HG03045 (cell line): ENCODE results near the gene MAGT1.
"Not testable (repeated sequence)": the region's sequence is repeated elsewhere in the genome, so short reads cannot be mapped to it uniquely, and the experiment has no call there.

Source experiments
- ATAC-seq: cut with Tn5 transposase; IDR thresholded peaks from one replicate; pipeline ENCODE4 v1.9.1; 2021; ENCODE audit warnings: mild to moderate bottlenecking, moderate library complexity; ENCODE audit not compliant: unreplicated experiment

Gene MAGT1

DNA sequence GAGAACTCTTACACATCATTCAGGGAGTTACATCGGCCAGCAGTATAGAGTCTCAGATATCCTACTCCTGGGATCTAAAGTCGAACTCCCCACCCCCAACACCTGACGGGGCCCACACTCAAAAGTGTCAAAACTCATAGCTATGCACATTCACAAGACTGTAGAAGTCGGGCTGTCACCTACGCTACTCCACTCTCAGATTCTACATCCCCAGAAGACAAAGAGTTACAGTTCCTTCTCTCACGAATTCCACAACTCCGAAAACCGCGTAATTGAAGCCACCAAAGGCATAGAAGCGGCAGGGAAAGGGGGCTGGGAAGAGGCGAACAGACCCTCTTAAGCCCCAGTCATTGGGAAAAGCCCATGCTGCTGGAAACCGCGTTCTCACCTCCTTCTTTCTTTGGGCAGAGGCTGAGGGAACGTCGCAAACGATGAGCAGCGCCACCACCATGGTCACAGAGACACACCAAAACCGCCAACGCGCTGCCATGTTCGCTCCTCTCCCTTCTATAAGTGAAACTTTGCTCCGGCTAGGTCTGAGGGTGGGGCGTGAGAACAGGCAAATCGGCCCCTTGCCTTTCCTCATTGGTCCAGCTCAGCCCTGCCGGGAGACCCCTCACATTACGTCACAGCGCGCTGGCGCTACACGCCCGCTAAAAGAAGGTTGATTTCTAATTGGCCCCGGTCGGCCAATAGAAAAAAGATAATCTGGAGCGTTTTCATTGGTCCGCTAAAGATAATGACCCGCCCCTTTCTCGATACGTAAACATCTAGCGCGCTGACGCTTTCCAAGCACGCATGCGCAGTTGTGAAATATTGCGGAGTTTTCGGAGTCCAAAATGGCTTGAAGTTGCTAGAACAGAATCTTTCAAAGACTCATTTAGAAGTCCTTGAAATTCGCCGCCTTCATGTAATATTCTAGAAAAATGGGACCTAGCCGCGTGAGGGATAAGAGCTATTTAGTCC, at the start of gene MAGT1:
Gene MAGT1, minus strand, starts transcription at position 515 of the 966 bp plus-strand sequence. Its CDS starts 25 bp downstream, at position 490.
- peak; percentile 94 for ATAC-seq

DNA sequence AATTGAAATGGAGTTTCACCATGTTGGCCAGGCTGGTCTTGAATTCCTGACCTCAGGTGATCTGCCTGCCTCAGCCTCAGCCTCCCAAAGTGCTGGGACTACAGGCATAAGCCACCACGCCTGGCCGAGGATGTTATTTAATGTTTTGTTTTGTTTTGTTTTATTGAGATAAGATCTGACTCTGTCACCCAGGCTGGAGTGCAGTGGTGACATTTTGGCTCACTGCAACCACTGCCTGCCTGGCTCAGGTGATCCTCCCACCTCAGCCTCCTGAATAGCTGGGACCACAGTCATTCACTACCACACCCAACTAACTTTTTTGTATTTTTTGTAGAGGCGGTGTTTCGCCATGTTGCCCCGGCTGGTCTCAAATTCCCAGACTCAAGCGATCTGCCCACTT, 49.8 kb upstream of the MAGT1 start:
- not testable (repeated sequence) for ATAC-seq

DNA sequence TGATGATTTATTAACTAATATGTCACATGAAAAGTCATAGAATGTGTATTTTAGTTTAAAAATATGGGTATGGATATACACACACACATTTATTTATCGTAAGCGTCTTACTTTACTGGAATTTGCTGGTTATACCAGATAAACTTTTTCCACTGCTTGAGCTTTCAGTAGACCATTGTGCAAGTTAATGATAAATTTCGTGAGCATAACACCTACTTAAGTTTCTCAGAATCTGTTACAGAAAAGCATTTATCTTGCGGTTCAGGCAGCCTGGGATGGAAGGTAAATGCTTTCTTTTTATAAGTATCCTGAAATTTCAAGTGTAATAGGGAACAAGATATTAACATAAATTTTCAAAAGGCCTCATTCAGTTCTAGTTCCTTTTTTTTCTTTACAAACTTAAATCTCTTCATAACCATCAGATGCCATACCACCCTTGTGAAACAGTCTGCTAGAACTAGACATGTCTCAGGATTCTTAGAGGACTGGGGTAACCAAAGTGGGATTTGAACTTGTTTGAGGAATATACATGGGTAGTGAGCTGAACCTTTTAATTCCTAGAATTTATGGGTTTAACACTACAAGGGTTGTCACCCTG, 42.9 kb upstream of the MAGT1 start:
- ATAC-seq: no peak

DNA sequence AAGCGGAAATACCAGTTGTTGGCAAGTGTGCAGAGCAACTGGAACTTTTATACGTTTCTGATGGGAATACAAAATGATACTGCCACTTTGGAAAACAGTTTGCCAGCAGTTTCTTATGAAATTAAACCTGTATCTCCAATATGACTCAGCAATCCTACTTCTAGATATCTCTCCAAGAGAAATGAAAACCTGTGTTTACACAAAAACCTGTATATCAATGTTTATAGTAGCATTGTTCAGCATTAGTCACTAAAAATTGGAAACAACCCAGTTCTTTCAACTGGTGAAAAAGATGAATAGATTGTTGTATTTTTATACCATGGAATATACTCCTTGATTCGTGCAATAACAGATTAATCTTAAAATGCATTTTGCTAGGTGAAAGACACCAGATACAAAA, 42.1 kb upstream of the MAGT1 start:
- ATAC-seq: no peak

DNA sequence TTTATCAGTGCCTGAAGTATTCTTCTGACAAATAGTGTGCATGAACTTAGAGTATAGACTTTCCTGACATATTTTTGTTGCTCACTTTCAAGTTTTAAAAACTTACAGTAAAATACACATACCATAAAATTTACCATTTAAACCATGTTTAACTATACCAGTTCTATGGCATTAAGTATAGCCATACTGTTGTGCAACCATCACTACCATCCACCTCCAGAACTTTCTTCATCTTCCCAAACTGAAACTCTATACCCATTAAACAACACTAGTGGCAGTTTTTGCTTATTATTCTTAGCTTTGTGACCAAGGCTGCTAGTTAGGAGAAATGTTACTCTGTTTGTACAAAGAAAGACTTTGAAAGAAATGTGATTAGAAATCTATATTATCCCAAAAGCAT, 41.1 kb upstream of the MAGT1 start:
- no peak for ATAC-seq

DNA sequence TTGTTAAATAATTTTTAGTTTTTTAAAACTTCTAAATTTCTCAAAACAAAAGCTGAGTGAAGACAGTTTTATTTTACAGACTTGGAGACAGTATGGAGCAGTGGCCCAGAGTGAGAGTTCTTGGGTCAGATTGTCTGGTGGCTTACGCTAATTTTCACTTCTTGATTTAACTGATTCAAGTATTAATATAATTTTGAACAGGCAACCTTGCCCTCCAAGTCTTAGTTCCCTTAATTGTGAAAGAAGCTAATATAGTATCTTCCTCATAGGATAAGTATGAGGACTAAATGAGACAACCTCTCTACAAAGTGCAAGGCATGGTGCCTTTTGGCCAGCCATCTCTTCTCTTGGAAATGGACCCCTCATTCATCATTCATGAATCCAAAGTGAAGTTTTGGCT, 40.7 kb upstream of the MAGT1 start:
- ATAC-seq: no peak

DNA sequence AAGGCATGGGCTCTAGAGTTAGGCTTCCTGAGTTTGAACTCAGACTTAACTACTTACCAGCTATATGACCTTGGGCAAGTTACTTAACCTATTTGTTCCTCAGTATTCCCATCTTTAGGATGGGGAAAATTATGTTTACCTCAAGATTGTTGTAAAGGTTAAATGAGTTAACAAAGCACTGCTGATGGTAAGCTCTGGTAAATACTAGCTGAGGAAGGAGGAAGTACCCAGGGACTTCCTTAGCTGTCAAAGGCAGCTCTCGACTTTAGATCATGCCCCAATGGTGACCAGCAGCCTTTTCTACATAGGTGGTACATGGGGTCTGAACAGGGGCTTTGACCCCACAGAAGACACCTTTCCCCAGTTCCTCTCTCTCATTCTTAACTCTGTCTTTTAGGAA, 35.3 kb upstream of the MAGT1 start:
- no peak for ATAC-seq

DNA sequence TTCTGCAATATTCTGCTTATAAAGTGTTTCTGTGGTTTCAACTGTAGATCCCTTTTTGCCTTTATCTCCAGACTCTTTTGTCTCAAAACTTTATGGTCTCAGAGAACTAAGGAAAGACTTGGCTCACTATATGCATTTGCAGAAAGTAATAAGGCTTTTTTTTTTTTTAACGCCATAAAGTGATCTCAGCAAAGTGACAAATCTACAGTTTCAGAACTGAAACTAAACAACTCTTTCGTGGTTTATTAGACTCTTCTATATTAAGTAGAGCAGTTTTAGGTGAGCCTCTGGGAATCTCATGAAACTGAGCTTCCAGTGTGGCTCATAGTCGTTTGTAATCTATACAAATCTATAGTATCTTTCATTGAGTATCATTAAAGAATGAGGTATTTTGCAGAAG, 30.5 kb upstream of the MAGT1 start:
- ATAC-seq: no peak

DNA sequence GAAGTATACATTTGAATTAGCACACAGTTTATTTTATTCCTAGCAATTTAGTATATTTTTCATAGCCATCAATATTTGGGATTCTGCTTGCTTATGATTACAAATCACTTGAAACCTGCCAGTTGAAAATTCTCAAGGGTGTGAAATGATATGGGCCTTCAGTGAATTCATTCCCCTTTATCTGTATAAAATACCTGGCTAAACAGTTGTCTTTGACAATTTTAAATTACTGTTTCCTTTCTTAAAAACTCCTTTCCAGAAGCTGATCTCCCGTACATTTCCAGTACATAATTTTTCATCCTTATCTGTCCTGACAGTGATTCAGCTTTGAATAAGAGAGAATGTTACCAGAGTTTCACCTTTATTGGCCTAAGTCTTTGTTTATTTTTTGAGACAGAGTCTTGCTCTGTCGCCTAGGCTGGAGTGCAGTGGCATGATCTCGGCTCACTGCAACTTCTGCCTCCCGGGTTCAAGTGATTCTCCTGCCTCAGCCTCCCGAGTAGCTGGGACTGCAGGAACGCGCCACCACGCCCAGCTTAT, 29.2 kb upstream of the MAGT1 start:
- ATAC-seq: no peak

DNA sequence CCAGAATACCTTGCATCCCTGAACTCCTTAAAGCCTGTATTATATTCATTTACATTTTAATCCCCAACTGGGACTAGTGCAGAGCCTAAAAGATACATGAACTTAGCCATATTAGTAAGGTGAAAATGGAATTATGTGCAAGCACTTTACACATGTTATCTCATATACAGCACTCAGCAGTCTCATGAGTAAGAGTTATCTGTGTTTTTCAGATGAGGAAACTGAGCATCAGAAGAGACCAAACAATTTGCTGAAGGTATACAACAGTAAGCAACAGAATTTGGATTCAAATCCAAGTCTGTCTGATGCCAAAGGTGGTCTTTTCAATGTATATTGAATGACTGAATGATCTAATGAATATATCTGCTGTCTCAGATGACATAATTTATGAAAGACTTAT, 27.6 kb upstream of the MAGT1 start:
- ATAC-seq: no peak

DNA sequence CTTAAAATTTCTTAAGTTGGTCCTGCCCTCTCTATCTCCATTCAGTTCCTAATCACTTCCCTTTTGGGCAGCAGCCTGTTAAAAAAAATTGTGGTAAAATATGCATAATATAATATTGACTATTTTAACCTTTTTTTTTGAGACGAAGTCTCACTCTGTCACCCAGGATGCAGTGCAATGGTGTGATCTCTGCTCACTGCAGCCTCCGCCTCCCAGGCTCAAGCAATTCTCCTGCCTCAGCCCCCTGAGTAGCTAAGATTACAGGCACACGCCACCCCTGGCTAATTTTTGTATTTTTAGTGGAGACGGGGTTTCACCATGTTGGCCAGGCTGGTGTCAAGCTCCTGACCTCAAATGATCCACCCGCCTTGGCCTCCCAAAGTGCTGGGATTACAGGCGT, 24.1 kb upstream of the MAGT1 start:
- not testable (repeated sequence) for ATAC-seq

DNA sequence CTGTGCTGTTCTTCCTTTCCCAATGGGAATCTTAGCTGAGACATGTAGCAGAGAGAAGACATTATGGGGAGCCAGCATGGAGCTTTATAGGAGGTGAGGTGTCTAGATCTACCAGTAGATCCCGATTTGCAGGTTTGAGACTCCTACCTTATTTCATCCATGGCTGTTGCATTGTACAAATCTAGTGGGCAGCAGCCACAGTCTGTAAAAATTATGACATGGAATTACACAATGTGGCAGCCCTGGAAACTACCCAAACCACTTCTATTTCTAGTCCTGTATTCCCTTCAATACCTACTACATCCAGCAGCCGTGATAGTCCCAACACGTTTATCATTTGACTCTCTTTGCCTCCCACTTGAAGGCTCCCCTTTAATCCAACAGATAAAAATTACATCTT, 23.3 kb upstream of the MAGT1 start:
- no peak for ATAC-seq

DNA sequence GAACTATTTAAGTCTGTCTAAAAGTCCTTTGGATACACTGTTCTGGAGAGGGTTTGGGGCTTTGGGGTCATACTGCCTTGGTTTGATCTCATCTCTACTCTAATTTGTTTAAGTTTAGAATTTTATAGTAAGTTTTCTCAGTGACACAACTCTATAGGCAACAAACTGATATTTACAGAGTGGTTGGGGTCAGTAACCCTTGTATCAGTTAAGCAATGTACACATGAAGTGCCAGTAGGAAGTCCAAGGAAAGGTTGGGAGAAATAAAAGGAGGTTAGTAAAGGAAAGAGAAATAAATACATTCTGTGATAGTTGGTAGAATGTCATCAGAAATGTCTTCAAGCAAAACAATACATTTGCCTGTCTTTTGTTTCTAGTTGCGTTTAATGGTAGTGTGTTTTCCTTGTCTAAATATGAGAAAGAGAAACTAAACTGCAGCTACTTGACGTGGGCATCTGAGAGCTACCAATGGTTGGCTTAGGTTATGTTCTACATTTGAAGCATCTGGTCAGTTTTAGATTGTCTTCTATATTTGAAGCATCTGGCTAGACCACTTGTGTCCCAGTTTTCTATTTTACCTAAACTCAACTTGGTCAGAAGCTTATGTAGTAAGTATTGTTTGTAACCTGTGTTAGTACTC, 22.2 kb upstream of the MAGT1 start:
- ATAC-seq: peak; percentile 68

DNA sequence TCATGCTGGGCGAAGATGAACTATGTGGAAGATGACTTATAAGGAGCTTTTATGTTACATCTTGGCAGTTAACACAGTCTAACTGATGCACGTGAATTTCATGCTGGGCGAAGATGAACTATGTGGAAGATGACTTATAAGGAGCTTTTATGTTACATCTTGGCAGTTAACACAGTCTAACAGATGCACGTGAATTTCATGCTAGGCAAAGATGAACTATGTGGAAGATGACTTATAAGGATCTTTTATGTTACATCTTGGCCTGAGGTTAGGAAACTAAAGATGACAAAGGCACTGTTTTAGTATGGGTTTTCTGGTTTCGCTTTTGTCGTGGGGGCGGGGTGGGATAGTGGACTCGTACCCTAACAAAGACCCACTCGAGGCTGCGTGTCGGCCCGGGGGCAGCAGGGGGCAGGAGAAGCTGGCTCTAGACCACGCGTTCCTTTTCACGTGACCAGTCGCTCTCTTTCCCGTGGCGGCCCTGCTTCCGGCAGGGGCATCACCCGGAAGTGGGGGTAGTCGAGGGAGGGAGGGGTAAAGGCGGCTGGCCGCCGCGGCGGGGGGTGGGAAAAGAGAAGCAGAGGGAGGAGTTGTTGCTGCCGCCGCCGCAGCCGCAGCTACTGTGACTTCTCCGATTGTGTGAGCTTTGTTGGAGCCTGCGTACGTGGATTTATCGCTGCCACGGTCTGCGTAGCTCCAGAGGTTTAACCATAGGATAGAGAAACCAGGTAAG, 15.0 kb upstream of the MAGT1 start, which contains the start of gene ATP7A:
Gene ATP7A, plus strand, starts transcription at position 586 of the 733 bp plus-strand sequence. CDS start 60,949 bp downstream, outside the sequence.
- ATAC-seq: peak; percentile 97

DNA sequence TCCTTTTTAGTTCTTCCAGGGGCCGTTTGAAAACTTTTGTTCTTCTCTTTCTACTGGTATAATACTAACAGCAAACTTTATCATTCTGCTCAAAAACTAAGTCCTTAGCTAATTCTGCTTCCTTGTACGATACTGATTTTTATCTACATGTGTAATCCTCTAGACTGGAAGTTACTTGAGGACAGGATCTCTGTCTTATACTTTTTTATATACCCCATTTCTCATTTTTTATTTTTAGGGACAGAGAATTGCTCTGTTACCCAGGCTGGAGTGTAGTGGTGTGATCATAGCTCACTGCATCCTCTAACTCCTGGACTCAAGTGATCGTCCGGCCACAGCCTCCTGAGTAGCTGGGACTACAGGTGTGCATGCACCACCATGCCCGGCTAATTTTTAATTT, 6.3 kb upstream of the MAGT1 start:
- ATAC-seq: no peak

DNA sequence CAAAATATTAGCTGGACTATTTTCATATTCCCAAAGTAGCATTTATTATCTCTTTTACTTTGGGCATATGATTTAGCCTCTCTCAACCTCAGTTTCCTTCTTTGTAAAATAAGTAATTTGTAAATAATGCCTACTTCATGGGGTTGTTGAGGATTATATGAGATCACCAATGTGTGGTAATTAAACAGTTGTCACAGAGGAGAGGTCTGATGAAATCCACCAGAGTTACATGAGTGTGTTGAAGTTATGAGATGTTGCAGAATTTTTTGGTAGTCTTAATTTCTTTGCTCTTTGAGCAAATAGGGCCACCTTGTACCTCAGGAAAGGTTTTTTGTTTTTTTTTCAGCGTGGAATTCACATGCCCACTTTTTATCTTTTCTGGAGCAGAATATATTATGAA, 5.5 kb upstream of the MAGT1 start:
- ATAC-seq: no peak

DNA sequence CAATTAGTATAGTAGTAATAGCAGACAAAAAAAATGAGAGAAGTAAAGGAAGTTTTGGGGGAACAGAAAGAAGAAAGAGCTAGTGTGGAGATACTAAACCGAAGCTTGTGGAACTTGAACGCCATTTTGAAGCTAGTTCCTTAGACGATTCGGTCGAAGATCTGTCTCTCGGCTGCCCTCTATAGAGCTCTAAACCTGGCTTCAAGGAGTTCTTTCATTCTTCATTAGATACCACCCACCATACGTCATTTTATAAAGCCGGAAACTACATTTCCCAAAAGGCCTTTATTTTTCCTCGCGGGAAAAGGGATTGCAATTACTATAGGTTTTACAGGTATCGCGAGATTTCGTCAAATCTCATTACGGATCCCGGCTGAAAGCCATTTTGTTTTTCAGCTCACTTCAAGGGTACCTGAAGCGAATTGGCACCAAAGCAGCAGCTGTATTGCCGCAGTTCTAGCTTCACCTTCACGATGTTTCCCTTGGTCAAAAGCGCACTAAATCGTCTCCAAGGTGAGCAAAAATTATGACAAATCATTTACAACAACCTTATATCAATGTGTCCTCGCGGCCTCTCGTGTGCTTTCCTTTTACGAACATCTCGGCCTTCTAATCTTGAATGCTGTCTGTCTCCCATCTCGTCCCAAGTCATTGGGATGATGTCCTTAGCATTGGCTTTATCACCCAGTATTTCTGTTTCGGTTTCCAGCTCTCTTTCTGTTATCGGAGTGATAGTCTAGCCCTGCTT, 4.0 kb upstream of the MAGT1 start, which contains the start of gene COX7B:
Gene COX7B, plus strand, starts transcription at position 388 of the 748 bp plus-strand sequence. Its CDS starts 86 bp downstream, at position 474.
- ATAC-seq: peak; percentile 54

DNA sequence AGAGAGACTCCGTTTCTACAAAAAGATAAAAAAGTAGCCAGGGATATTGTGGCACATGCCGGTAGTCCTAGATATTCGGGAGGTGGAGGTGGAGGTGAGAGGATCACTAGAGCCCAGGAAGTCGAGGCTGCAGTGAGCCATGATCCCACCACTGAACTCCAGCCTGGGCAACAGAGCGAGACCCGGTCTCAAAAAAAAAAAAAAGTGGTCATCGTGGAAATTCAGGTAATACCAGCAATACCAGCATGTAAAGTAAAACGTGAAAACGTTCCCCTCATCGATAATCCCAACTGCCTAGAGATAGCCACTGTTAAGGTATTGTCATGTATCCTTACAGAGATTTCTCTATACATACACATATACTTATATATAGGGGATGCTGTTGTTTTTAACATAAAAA, 1.5 kb downstream of the MAGT1 start:
- no peak for ATAC-seq

DNA sequence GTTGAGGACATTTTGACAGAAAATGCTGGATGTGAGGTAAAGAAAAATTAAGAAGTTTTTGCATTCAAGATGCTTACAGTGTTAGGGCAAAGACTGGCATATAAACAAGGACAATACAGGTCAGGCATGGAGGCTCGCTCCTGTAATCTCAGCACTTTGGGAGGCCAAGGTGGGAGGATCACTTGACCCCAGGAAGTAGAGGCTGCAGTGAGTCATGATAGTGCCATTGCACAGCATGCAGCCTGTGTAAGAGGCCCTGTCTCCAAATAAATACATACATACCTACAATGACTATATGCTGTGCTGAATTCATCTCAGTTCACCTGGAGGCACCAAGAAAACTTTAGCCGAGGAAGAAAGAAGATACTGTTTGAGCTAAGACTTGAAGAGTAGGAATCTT, 2.3 kb downstream of the MAGT1 start:
- no peak for ATAC-seq

DNA sequence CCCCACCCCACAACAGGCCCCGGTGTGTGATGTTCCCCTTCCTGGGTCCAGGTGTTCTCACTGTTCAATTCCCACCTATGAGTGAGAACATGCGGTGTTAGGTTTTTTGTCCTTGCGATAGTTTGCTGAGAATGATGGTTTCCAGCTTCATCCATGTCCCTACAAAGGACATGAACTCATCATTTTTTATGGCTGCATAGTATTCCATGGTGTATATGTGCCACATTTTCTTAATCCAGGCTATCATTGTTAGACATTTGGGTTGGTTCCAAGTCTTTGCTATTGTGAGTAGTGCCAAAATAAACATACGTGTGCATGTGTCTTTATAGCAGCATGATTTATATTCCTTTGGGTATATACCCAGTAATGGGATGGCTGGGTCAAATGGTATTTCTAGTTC, 13.8 kb downstream of the MAGT1 start:
- ATAC-seq: not testable (repeated sequence)
